H1 (cell line): ENCODE measurements around the gene AAMP. TPM values are rescaled to one million over a fixed set of nuclear protein-coding genes. Genes with fewer than 3 reads are reported as not detected.

Source experiments
- CTCF ChIA-PET: fragments of 300-600 bp; sonication (Branson Sonifier 250); formaldehyde crosslinking; loops from one replicate; lab custom pipeline; 2021; ENCODE audit not compliant: partially characterized antibody; lab: Charles Lee
- POLR2A ChIA-PET: fragments of 300-600 bp; sonication (Branson Sonifier 250); formaldehyde crosslinking; loops from one replicate; lab custom pipeline; 2021; ENCODE audit warnings: inconsistent platforms; ENCODE audit not compliant: partially characterized antibody; lab: Charles Lee
- DNase-seq, 2 experiments: peaks; one replicate each; pipeline versions ENCODE4 v3.0.0 to v3.0.0-alpha.2; 2010 to 2022; ENCODE audit warnings: low spot score in 2 of 2, low read depth in 1 of 2, mixed read lengths in 1 of 2
- FAIRE-seq: peaks from 2 replicates; lab custom pipeline; 2011; peaks lifted over from hg19 to GRCh38; lab: Jason Lieb, UNC
- H2AFZ ChIP-seq: 2 replicates; pipeline ENCODE4 v1.8.1; 2012; ENCODE audit warnings: low read length, inconsistent platforms
- H2AK5ac ChIP-seq: 2 replicates; pipeline ENCODE4 v1.6.1; 2013; ENCODE audit warnings: low read depth, low read length
- H2BK120ac ChIP-seq: replicated peaks from 2 replicates; pipeline ENCODE3; 2013; ENCODE audit warnings: low read depth, low read length, inconsistent platforms
- H2BK12ac ChIP-seq: 2 replicates; pipeline ENCODE4 v1.6.1; 2013; ENCODE audit warnings: low read depth, low read length
- H2BK15ac ChIP-seq: 2 replicates; pipeline ENCODE4 v1.6.1; 2013; ENCODE audit warnings: low read length
- H2BK20ac ChIP-seq: 2 replicates; pipeline ENCODE4 v1.6.1; 2013; ENCODE audit warnings: low read length
- H2BK5ac ChIP-seq: 2 replicates; pipeline ENCODE4 v1.6.1; 2013; ENCODE audit warnings: low read depth, low read length
- H3K14ac ChIP-seq: 2 replicates; pipeline ENCODE4 v1.6.1; 2013; ENCODE audit warnings: inconsistent platforms; ENCODE audit not compliant: insufficient read length
- H3K18ac ChIP-seq: 2 replicates; pipeline ENCODE4 v1.6.1; 2013; ENCODE audit warnings: low read length; ENCODE audit errors: extremely low read depth
- H3K23ac ChIP-seq: 2 replicates; pipeline ENCODE4 v1.6.1; 2013; ENCODE audit warnings: inconsistent platforms; ENCODE audit not compliant: insufficient read length
- H3K23me2 ChIP-seq: 2 replicates; pipeline ENCODE4 v1.6.1; 2013; ENCODE audit warnings: low read depth, low read length
- H3K27ac ChIP-seq: 2 replicates; pipeline ENCODE4 v1.6.1; 2011; ENCODE audit warnings: low read depth, low read length, inconsistent platforms
- H3K27me3 ChIP-seq, 4 experiments: replicated peaks in 1 of 4; 1 replicate in 1 of 4; 2 replicates in 3 of 4; pipeline versions ENCODE4 v1.6.1 to v1.8.1; 2011 to 2013; ENCODE audit warnings: low read length in 3 of 4, mild to moderate bottlenecking in 3 of 4, inconsistent platforms in 2 of 4, mixed read lengths in 2 of 4, moderate library complexity in 1 of 4; ENCODE audit not compliant: control insufficient read depth in 3 of 4, insufficient read depth in 3 of 4; ENCODE audit errors: extremely low read depth in 1 of 4
- H3K36me3 ChIP-seq, 4 experiments: 2 replicates each; pipeline versions ENCODE4 v1.6.1 to v1.8.1; 2011 to 2013; ENCODE audit warnings: mild to moderate bottlenecking in 4 of 4, low read length in 3 of 4, moderate library complexity in 2 of 4, control low read depth in 1 of 4, inconsistent platforms in 1 of 4; ENCODE audit not compliant: insufficient read depth in 4 of 4, control insufficient read depth in 2 of 4
- H3K4ac ChIP-seq: replicated peaks from 2 replicates; pipeline ENCODE3; 2013; ENCODE audit warnings: low read length, low read depth, mixed read lengths, inconsistent platforms; ENCODE audit not compliant: insufficient read length
- H3K4me1 ChIP-seq, 4 experiments: replicated peaks in 1 of 4; 1 replicate in 1 of 4; 2 replicates in 3 of 4; pipeline versions ENCODE4 v1.6.1 to v1.8.1; 2011 to 2013; ENCODE audit warnings: low read length in 3 of 4, inconsistent platforms in 2 of 4, mixed read lengths in 1 of 4; ENCODE audit not compliant: insufficient read depth in 4 of 4, control insufficient read depth in 3 of 4
- H3K4me2 ChIP-seq, 2 experiments: 2 replicates each; pipeline versions ENCODE4 v1.6.1 to v1.8.1; 2011 to 2013; ENCODE audit warnings: low read depth in 2 of 2, low read length in 2 of 2, control low read depth in 1 of 2, inconsistent platforms in 1 of 2, mild to moderate bottlenecking in 1 of 2; ENCODE audit not compliant: insufficient read depth in 1 of 2
- H3K4me3 ChIP-seq, 4 experiments: fragments of 200-600, 300-600 bp in 1 of 4; sonication (generic), shearing (Covaris generic), sonication (Bioruptor Twin) in 1 of 4; 2 replicates each; pipeline versions ENCODE4 v1.5.1 to v1.8.1; 2011 to 2016; ENCODE audit warnings: low read length in 4 of 4, low read depth in 3 of 4, control low read depth in 2 of 4, inconsistent platforms in 2 of 4, mild to moderate bottlenecking in 2 of 4, mixed read lengths in 1 of 4, moderate library complexity in 1 of 4; ENCODE audit not compliant: insufficient read depth in 2 of 4; ENCODE audit errors: extremely low read depth in 1 of 4
- H3K56ac ChIP-seq: replicated peaks from 2 replicates; pipeline ENCODE3; 2013; ENCODE audit warnings: low read depth, mild to moderate bottlenecking, mixed read lengths, low read length, inconsistent platforms; ENCODE audit not compliant: insufficient read length
- H3K79me1 ChIP-seq: 2 replicates; pipeline ENCODE4 v1.6.1; 2013; ENCODE audit warnings: low read depth, low read length, control low read depth
- H3K79me2 ChIP-seq, 2 experiments: 2 replicates each; pipeline versions ENCODE4 v1.6.1 to v1.8.1; 2012 to 2013; ENCODE audit warnings: low read length in 2 of 2, mild to moderate bottlenecking in 2 of 2, inconsistent platforms in 1 of 2; ENCODE audit not compliant: insufficient read depth in 2 of 2, control insufficient read depth in 1 of 2
- H3K9ac ChIP-seq, 4 experiments: replicated peaks in 1 of 4; 1 replicate in 1 of 4; 2 replicates in 3 of 4; pipeline versions ENCODE4 v1.6.1 to v1.8.1; 2011 to 2013; ENCODE audit warnings: low read depth in 3 of 4, low read length in 3 of 4, control low read depth in 2 of 4, mild to moderate bottlenecking in 2 of 4, moderate library complexity in 2 of 4, inconsistent platforms in 1 of 4; ENCODE audit errors: extremely low read depth in 1 of 4
- H3K9me3 ChIP-seq, 2 experiments: 2 replicates each; pipeline versions ENCODE4 v1.6.1 to v1.8.1; 2012 to 2013; ENCODE audit warnings: mild to moderate bottlenecking in 2 of 2, moderate library complexity in 2 of 2, control low read depth in 1 of 2, inconsistent platforms in 1 of 2, low read depth in 1 of 2, low read length in 1 of 2, mixed read lengths in 1 of 2; ENCODE audit not compliant: insufficient read depth in 2 of 2
- H4K20me1 ChIP-seq, 2 experiments: replicated peaks in 1 of 2; 2 replicates each; pipeline versions ENCODE3 to v1.8.1; 2011 to 2013; ENCODE audit warnings: inconsistent platforms in 2 of 2, low read length in 2 of 2, mild to moderate bottlenecking in 1 of 2; ENCODE audit not compliant: insufficient read depth in 2 of 2, control insufficient read depth in 1 of 2
- H4K5ac ChIP-seq: 2 replicates; pipeline ENCODE4 v1.6.1; 2013; ENCODE audit warnings: low read length, low read depth, mixed read lengths, inconsistent platforms; ENCODE audit not compliant: insufficient read length
- H4K8ac ChIP-seq: 2 replicates; pipeline ENCODE4 v1.8.0; 2013; ENCODE audit warnings: mild to moderate bottlenecking, moderate library complexity, low read length, inconsistent platforms; ENCODE audit not compliant: insufficient read depth; ENCODE audit errors: extremely low read depth
- H4K91ac ChIP-seq: replicated peaks from 2 replicates; pipeline ENCODE3; 2013; ENCODE audit warnings: low read length, mixed read lengths, inconsistent platforms; ENCODE audit not compliant: insufficient read length
- CTCF ChIP-seq, 3 experiments: IDR thresholded peaks; 1 replicate in 2 of 3; 2 replicates in 1 of 3; pipeline versions ENCODE4 v1.5.1 to v1.6.1; 2011; ENCODE audit warnings: low read length in 3 of 3, mild to moderate bottlenecking in 3 of 3, inconsistent platforms in 2 of 3, low read depth in 1 of 3, moderate library complexity in 1 of 3; ENCODE audit not compliant: insufficient read depth in 1 of 3; ENCODE audit errors: control extremely low read depth in 1 of 3
- RXRA ChIP-seq: IDR thresholded peaks from 2 replicates; pipeline ENCODE4 v1.6.1; 2011; ENCODE audit warnings: low read depth, mild to moderate bottlenecking, low read length, moderate library complexity; ENCODE audit not compliant: insufficient read depth
- WGBS, 2 experiments: shearing (Covaris generic) in 1 of 2; methylation state at CpG; one replicate each; pipeline versions ENCODE4 v1.1.6 to v1.1.7; 2013 to 2015; ENCODE audit warnings: low lambda C conversion rate in 2 of 2, mixed read lengths in 2 of 2, inconsistent platforms in 1 of 2, low coverage in 1 of 2, missing lambda C conversion rate in 1 of 2; ENCODE audit not compliant: insufficient replicate concordance in 2 of 2, insufficient coverage in 1 of 2, insufficient read length in 1 of 2; ENCODE audit errors: extremely low coverage in 1 of 2, missing lambda C conversion rate in 1 of 2; 5-methylcytosine and 5-hydroxymethylcytosine counted together
- polyA plus RNA-seq, 7 experiments: library from polyadenylated mRNA; depleted of rRNA in 3 of 7; stranded (reverse) in 5 of 7; unstranded in 2 of 7; fragments of >200 nt in 5 of 7; fragments of 200-250 nt in 2 of 7; gene quantifications; 1 replicate in 5 of 7; 2 replicates in 1 of 7; 4 replicates in 1 of 7; pipeline versions ENCODE4 v1.2.1 to v1.2.3, GENCODE V29; 2011 to 2013; ENCODE audit warnings: missing spikeins in 2 of 7, mixed read lengths in 2 of 7
- total RNA-seq: library from RNA; stranded (reverse); fragmentation: NEBNext Ultra II Directional; extraction: Animal tissue kit (Norgen Biotek cat#: 25700); gene quantifications from 2 replicates; pipeline ENCODE4 v1.2.1, GENCODE V29; 2021

The AAMP gene
- total and polyA plus RNA-seq, 2 of the 8 experiments (the other 6 are each of a cell fraction or from before 2014, with no cell fraction given) = 119 to 125 TPM

GRCh38 chr2:218263817-218264641 is 5.9 kb downstream of the AAMP start:
- Histone ChIP-seq H4K5ac (no peak overlapping the region), H3K9ac (no peak overlapping the region), H2BK120ac (no peak overlapping the region), H2BK15ac (no peak overlapping the region), H2BK20ac (no peak overlapping the region), H2AFZ (no peak overlapping the region), H3K79me2 (peaks cover 0 to 2% of the 10 kb centered on the region in 2 experiments; a peak in 2 of 4 replicates), H3K14ac (no peak overlapping the region), H3K4me2 (no peak overlapping the region), H3K23ac (no peak overlapping the region), H3K18ac (no peak overlapping the region), H4K20me1 (peaks cover 0 to 14% of the 10 kb centered on the region in 2 experiments), H2BK12ac (no peak overlapping the region), H4K8ac (no peak overlapping the region), H3K79me1 (peaks cover under 1% of the 10 kb centered on the region; the same call in 1 of the 2 replicates), H2AK5ac (no peak overlapping the region), H3K9me3 (no peaks in the 10 kb centered on the region), H4K91ac (no peak overlapping the region), H3K56ac (no peak overlapping the region), H3K27me3 (no peaks in the 10 kb centered on the region), H3K4me3 (no peak overlapping the region), H3K4me1 (peaks cover 3 to 23% (median 16%) of the 10 kb centered on the region in 4 experiments), H3K27ac (no peak overlapping the region; the same call in 1 of the 2 replicates), H3K23me2 (peaks cover under 1% of the 10 kb centered on the region), H3K4ac (no peak overlapping the region), H2BK5ac (no peak overlapping the region), H3K36me3 (peaks cover 15 to 40% (median 20%) of the 10 kb centered on the region in 4 experiments; a peak in 7 of 8 replicates)
- CTCF ChIA-PET = interaction anchor here (0.9 to 9.0 kb wide), 7 partner anchors 10 to 121 kb away, joined by 3 to 81 read pairs (median 4); partner anchors contain the start of genes AAMP and PNKD
- no peak for DNase-seq
- no peak for FAIRE-seq
- 88% methylated on average over 16 of the region's 17 CpGs; no CpG with 5 or more reads in 1 of the 2 experiments for WGBS, 2 experiments
- peak in 2 of 3 experiments; percentile 15 to 20; a peak in 2 of 4 replicates for TF ChIP-seq CTCF (IDR thresholded peaks at IDR 0.05; ENCODE audit: control extremely low read depth in 1 of 3, insufficient read depth in 1 of 3, low read depth in 1 of 3, low read length in 3 of 3)
- TF ChIP-seq RXRA = no peak
- POLR2A ChIA-PET = interaction anchor here (0.7 to 1.1 kb wide), 3 partner anchors 8 to 60 kb away, joined by 3 to 5 read pairs (median 3); no protein-coding TSS in a partner anchor
